Adipocyte (in vitro differentiated cells): ENCODE measurements around the gene WDR19.
"Not testable (repeated sequence)": the region's sequence is repeated elsewhere in the genome, so short reads cannot be mapped to it uniquely, and the experiment has no call there.

ENCODE experiments used
- DNase-seq: peaks from one replicate; pipeline ENCODE4 v3.0.0-alpha.2; 2015; ENCODE audit warnings: low read depth
- H3K27me3 ChIP-seq: replicated peaks from 2 replicates; pipeline ENCODE4 v1.7.0; 2013; ENCODE audit warnings: mild to moderate bottlenecking, low read length, moderate library complexity; ENCODE audit not compliant: control insufficient read depth, insufficient read depth
- H3K36me3 ChIP-seq: 2 replicates; pipeline ENCODE4 v1.7.0; 2013; ENCODE audit warnings: low read length, mild to moderate bottlenecking, moderate library complexity; ENCODE audit not compliant: control insufficient read depth, insufficient read depth, severe bottlenecking
- H3K4me1 ChIP-seq: 2 replicates; pipeline ENCODE4 v1.7.0; 2013; ENCODE audit warnings: mild to moderate bottlenecking, low read length, moderate library complexity; ENCODE audit not compliant: control insufficient read depth, insufficient read depth
- H3K4me3 ChIP-seq: 2 replicates; pipeline ENCODE4 v1.7.0; 2013; ENCODE audit warnings: mild to moderate bottlenecking, low read length, moderate library complexity
- H3K9ac ChIP-seq: 2 replicates; pipeline ENCODE4 v1.7.0; 2013; ENCODE audit warnings: mild to moderate bottlenecking, low read length, moderate library complexity
- H3K9me3 ChIP-seq: 2 replicates; pipeline ENCODE4 v1.7.0; 2013; ENCODE audit warnings: mild to moderate bottlenecking, low read length, moderate library complexity; ENCODE audit not compliant: control insufficient read depth

The WDR19 gene

DNA sequence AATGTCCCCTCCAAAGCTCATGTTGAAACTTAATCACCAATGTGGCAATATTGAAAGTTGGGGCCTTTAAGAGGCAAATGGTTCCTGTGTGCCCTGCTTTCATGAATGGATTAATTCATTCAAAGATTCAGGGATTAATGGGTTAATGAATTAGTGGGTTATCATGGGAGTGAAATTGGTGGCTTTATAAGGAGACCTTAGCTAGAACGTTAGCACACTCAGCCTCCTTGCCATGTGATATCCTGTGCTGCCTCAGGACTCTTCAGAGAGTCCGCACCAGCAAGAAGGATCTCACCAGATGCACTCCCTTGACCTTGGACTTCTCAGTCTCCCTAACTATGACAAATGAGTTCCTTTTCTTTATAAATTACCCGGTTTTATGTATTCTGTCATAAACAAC is 2.6 kb upstream of the WDR19 start:
- H3K36me3 ChIP-seq, result no peaks in the 10 kb centered on the region

DNA sequence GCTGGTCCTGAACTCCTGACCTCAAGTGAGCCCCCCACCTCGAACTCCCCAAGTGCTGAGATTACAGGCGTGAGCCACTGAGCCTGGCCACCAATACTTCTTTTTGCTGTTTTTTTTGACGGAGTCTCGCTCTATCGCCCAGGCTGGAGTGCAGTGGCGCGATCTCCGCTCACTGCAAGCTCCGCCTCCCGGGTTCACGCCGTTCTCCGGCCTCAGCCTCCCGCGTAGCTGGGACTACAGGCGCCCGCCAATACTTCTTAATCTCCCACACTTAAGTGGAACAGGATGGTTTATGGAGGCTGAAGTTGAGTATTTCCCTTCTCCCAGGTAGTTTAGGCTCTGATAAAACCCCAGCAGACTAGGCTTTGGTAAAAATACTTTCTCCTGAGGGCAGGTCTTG is 1.7 kb upstream of the WDR19 start:
- not testable (repeated sequence) for H3K9ac ChIP-seq, H3K4me1 ChIP-seq, DNase-seq, H3K27me3 ChIP-seq, H3K9me3 ChIP-seq, H3K4me3 ChIP-seq, H3K36me3 ChIP-seq

More for the DNA sequence above, 2.6 kb upstream of the WDR19 start:
- DNase-seq, result no peak
- Histone ChIP-seq H3K9me3 (no peaks in the 10 kb centered on the region), H3K9ac (no peak overlapping the region), H3K4me3 (no peak overlapping the region), H3K4me1 (peaks cover 4% of the 10 kb centered on the region), H3K27me3 (no peaks in the 10 kb centered on the region)

DNA sequence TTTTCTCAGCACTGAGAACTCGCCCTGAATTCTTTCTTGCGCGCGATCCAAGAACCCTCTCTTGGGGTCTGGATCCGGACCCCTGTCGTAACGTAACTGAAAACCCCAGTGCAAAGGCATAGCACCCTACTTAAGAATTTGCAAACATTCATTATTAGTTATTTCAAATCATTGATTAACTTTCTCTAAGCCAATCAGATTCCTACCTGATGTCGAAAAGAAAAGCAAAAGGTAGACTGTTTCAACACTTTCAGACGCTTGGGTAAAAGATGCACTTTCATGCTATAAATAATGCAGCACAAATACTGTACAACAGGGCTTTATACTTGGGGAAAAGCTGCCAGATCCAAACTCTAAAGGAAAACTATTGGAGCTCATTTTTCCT is 817 bp upstream of the WDR19 start:
- peak overlapping the region; percentile 82 for H3K4me3 ChIP-seq

DNA sequence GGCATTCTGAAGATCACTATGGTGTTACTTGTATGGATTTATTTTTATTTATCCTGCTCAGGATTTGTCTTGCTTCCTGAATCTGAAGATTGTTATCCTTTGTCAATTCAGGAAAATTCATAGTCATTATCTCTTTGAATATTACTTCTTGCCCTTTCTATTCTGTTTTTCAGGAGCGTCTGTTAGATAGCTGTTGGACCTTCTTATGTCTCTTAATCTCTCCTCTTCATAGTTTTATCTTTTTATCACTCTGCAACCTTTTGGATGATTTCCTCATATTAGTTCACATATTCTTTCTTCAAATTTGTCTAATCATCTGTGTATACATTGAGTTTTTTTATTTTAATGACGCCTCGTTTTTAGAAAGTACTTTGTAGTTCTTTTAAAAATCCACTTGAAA is 19.6 kb downstream of the WDR19 start:
- Histone ChIP-seq H3K4me3 (peak overlapping the region; percentile 10), H3K27me3 (no peaks in the 10 kb centered on the region), H3K4me1 (peaks cover 10% of the 10 kb centered on the region), H3K9ac (no peak overlapping the region), H3K36me3 (peaks cover 38% of the 10 kb centered on the region), H3K9me3 (peaks cover 13% of the 10 kb centered on the region)
- no peak for DNase-seq

More for the DNA sequence above, 817 bp upstream of the WDR19 start:
- DNase-seq, result no peak
- no peaks in the 10 kb centered on the region for H3K27me3 ChIP-seq
- peaks cover 4% of the 10 kb centered on the region for H3K4me1 ChIP-seq
- peaks cover 2% of the 10 kb centered on the region for H3K36me3 ChIP-seq
- H3K9me3 ChIP-seq, result no peaks in the 10 kb centered on the region
- peak overlapping the region; percentile 84 for H3K9ac ChIP-seq

DNA sequence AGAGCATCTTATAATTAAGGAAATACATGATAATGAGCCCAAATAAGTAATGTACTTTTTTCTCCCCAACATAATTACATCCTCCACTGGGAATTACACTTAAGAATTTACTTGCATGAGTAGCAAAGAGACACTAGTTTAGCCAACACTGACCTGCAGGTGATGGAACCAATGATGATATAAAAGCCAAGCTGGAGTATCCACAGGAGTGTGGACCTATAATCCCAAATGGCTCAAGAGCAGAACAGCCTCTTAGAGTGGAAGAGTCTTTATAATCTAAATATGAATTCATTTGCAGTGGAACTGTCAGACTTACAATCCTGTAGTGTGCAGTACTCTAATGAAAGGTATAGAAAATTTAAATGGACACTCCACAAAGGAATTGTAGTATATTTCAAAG is 22.2 kb downstream of the WDR19 start:
- no peaks in the 10 kb centered on the region for H3K27me3 ChIP-seq

DNA sequence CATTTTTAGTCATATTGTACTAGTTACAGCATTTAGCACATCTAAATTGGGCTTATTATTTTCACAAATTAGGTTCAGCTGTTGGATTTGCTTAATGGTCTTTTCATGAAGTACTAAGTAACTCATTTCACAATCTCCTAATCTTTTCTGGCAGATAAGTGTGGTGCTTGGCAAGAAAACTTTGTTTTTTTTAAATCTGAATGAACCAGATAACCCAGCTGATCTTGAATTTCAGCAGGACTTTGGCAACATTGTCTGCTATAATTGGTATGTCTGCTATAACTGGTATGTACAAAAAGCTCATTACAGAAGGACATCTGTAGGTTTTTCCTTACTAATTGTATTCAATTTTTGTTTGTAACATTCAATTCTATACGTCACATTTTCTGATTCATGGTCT is 22.7 kb downstream of the WDR19 start:
- Histone ChIP-seq H3K4me3 (no peak overlapping the region), H3K9ac (no peak overlapping the region), H3K9me3 (peaks cover 13% of the 10 kb centered on the region), H3K4me1 (peaks cover 10% of the 10 kb centered on the region), H3K36me3 (peaks cover 57% of the 10 kb centered on the region), H3K27me3 (no peaks in the 10 kb centered on the region)
- peak; percentile 1 for DNase-seq

More for the DNA sequence above, 22.2 kb downstream of the WDR19 start:
- Histone ChIP-seq H3K36me3 (peaks cover 57% of the 10 kb centered on the region), H3K4me1 (peaks cover 10% of the 10 kb centered on the region), H3K4me3 (no peak overlapping the region), H3K9me3 (peaks cover 13% of the 10 kb centered on the region), H3K9ac (no peak overlapping the region)
- DNase-seq, result no peak

DNA sequence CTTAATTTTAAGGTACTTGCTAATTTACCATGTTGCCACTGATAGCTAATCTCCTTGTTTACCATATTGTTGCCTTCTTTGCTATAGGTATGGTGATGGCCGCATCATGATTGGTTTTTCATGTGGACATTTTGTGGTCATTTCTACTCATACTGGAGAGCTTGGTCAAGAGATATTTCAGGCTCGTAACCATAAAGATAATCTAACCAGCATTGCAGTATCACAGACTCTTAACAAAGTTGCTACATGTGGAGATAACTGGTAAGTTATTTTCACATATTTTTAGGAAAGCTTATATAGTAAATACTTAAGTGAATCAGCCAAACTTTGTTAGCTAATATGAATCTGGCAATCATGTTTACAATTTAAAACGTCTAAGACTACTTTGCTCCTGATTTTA is 23.1 kb downstream of the WDR19 start:
- H3K27me3 ChIP-seq, result no peaks in the 10 kb centered on the region
- H3K36me3 ChIP-seq, result peaks cover 57% of the 10 kb centered on the region
- H3K9me3 ChIP-seq, result peaks cover 13% of the 10 kb centered on the region
- peaks cover 10% of the 10 kb centered on the region for H3K4me1 ChIP-seq
- DNase-seq, result no peak
- H3K4me3 ChIP-seq, result no peak overlapping the region
- no peak overlapping the region for H3K9ac ChIP-seq

DNA sequence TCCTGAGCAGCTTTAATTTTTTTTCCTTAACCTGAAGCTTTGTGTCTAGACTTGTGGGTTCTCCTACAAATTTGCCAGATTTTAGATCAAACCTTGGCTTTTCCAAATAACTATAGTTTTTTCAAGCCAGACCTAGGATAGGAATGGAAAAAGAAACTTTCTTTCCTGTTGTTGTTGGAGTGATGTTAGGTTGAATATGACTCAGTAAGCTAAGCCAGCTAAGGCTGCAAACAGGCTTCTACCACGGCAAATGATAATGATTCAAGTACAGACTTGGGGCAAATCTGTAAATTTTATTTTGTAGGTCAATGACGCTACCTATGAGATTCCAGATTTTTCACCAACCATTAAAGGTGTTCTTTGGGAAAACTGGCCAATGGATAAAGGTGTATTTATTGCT is 45.6 kb downstream of the WDR19 start:
- no peak overlapping the region for H3K4me3 ChIP-seq
- H3K9ac ChIP-seq, result no peak overlapping the region
- H3K9me3 ChIP-seq, result no peaks in the 10 kb centered on the region
- H3K36me3 ChIP-seq, result peaks cover 32% of the 10 kb centered on the region
- DNase-seq, result peak; percentile 14
- no peaks in the 10 kb centered on the region for H3K27me3 ChIP-seq
- H3K4me1 ChIP-seq, result no peaks in the 10 kb centered on the region

DNA sequence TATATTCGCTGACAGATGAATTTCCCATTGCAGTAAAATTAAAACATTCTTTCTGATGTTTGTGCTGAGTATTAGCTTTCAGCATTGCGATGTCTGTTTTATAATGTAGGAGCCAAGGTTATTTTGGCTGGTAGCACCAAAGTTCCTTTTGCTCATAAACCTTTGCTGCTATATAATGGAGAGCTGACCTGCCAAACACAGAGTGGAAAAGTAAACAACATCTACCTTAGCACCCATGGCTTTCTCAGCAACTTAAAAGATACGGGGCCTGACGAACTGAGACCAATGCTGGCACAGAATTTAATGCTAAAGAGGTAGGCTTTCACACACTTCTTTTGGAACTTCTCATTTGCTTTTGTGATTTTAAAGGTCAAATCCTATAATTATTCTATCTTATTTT is 46.0 kb downstream of the WDR19 start:
- H3K9ac ChIP-seq, result no peak overlapping the region
- no peak overlapping the region for H3K4me3 ChIP-seq
- no peaks in the 10 kb centered on the region for H3K4me1 ChIP-seq
- no peak for DNase-seq
- no peaks in the 10 kb centered on the region for H3K9me3 ChIP-seq
- peaks cover 36% of the 10 kb centered on the region for H3K36me3 ChIP-seq
- no peaks in the 10 kb centered on the region for H3K27me3 ChIP-seq

DNA sequence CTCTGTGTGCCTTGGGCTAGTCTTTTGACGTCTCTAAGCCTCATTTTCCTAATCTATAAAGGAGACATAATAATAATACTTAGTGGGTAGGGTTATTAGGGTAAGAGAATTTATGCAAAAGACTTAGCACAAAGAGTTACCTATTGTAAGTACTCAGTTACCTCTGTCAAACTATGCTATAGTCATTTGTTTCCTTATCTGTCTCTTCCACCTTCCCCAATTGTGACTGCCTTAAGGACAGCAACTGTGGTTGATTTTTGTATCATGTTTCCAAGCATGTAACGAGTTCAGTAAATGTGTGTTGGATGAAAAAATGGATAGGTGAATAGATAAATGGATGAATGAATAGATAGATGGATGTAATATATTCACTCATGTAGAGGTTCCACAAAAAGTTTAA is 48.1 kb downstream of the WDR19 start:
- Histone ChIP-seq H3K9me3 (no peaks in the 10 kb centered on the region), H3K27me3 (no peaks in the 10 kb centered on the region), H3K4me3 (no peak overlapping the region), H3K9ac (no peak overlapping the region), H3K4me1 (no peaks in the 10 kb centered on the region), H3K36me3 (peaks cover 40% of the 10 kb centered on the region)
- DNase-seq, result no peak

DNA sequence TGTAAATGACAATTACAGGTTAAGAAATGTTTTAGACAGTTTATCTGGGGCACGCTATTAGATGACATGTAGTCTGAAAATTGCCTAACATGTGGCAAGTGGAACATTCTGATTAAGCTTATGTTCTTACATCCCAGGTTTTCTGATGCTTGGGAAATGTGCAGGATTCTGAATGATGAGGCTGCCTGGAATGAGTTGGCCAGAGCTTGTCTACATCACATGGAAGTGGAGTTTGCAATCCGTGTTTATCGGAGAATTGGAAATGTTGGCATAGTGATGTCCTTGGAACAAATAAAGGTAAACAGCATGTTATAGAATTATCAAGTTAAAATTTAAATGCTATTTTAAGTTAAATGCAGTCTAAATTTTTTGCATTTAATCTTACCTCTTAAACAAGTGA is 49.3 kb downstream of the WDR19 start:
- Histone ChIP-seq H3K36me3 (peaks cover 40% of the 10 kb centered on the region), H3K4me1 (peaks cover 12% of the 10 kb centered on the region), H3K9ac (no peak overlapping the region), H3K4me3 (no peak overlapping the region), H3K27me3 (no peaks in the 10 kb centered on the region), H3K9me3 (no peaks in the 10 kb centered on the region)
- no peak for DNase-seq

DNA sequence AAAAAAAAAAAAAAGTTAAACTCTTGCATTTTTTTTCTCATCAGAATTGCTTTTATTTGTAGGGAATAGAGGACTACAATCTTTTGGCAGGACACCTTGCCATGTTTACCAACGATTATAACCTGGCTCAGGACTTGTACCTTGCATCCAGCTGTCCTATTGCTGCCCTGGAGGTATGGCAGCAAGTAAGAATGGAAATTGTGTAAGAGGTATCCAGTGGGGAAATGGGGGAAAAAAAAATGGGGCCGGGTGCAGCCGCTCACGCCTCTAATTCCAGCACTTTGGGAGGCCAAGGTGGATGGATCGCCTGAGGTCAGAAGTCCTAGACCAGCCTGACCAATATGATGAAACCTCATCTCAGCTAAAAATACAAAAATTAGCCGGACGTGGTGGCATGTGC is 49.8 kb downstream of the WDR19 start:
- DNase-seq, result no peak
- peaks cover 16% of the 10 kb centered on the region for H3K4me1 ChIP-seq
- no peaks in the 10 kb centered on the region for H3K27me3 ChIP-seq
- no peak overlapping the region for H3K4me3 ChIP-seq
- H3K36me3 ChIP-seq, result peaks cover 40% of the 10 kb centered on the region
- no peak overlapping the region for H3K9ac ChIP-seq
- H3K9me3 ChIP-seq, result no peaks in the 10 kb centered on the region
